Kidney (tissue), 14 donors: ENCODE results near the gene PEX14. TPM values are rescaled to one million over a fixed set of nuclear protein-coding genes. Genes with fewer than 3 reads are reported as not detected.
A peak's percentile ranks its signal among the peaks of the same experiment; 100 is the strongest.

Source experiments
- DNase-seq, 5 donors: peaks; one replicate each; pipeline ENCODE4 v3.0.0-alpha.2; 2013 to 2020
- FAIRE-seq: peaks from 2 replicates; lab custom pipeline; 2012; peaks lifted over from hg19 to GRCh38; lab: Jason Lieb, UNC
- H3K27ac ChIP-seq, 2 donors: one replicate each; pipeline ENCODE4 v1.7.0; 2013; ENCODE audit warnings: low read depth in 2 of 2, low read length in 2 of 2, inconsistent platforms in 1 of 2
- H3K27me3 ChIP-seq: one replicate; pipeline ENCODE4 v1.7.1; 2013; ENCODE audit warnings: low read length, inconsistent platforms; ENCODE audit not compliant: control insufficient read depth, insufficient read depth
- H3K36me3 ChIP-seq, 3 donors: one replicate each; pipeline versions ENCODE4 v1.7.0 to v1.7.1; 2013; ENCODE audit warnings: low read length in 3 of 3, control low read depth in 1 of 3, inconsistent platforms in 1 of 3; ENCODE audit not compliant: insufficient read depth in 3 of 3, control insufficient read depth in 2 of 3
- H3K4me1 ChIP-seq, 3 donors: one replicate each; pipeline versions ENCODE4 v1.7.0 to v1.7.1; 2013; ENCODE audit warnings: low read length in 3 of 3, inconsistent platforms in 1 of 3, low read depth in 1 of 3; ENCODE audit not compliant: control insufficient read depth in 2 of 3, insufficient read depth in 2 of 3
- H3K4me3 ChIP-seq, 3 donors: one replicate each; pipeline versions ENCODE4 v1.7.0 to v1.8.1; 2013; ENCODE audit warnings: low read length in 3 of 3, control low read depth in 1 of 3, inconsistent platforms in 1 of 3
- H3K9ac ChIP-seq, 3 donors: one replicate each; pipeline versions ENCODE4 v1.7.0 to v1.7.1; 2013; ENCODE audit warnings: low read length in 3 of 3, control low read depth in 1 of 3, inconsistent platforms in 1 of 3
- H3K9me3 ChIP-seq, 3 donors: one replicate each; pipeline versions ENCODE4 v1.7.0 to v1.7.1; 2013; ENCODE audit warnings: low read length in 3 of 3, control low read depth in 1 of 3, inconsistent platforms in 1 of 3; ENCODE audit not compliant: control insufficient read depth in 2 of 3, insufficient read depth in 1 of 3
- CTCF ChIP-seq: IDR thresholded peaks from 3 replicates; pipeline ENCODE4 v1.5.1; 2012; ENCODE audit warnings: mild to moderate bottlenecking, moderate library complexity, borderline replicate concordance; ENCODE audit not compliant: insufficient read depth; ENCODE audit errors: extremely low read depth
- intact Hi-C: fragments of 100-400 bp; cut with DNase I; formaldehyde crosslinking; loops from one replicate; pipeline ENCODE4 v1.11.1; 2022
- polyA plus RNA-seq: library from polyadenylated mRNA; stranded (reverse); fragments of 350-450 nt; fragmentation: Illumina TruSeq; extraction: RNeasy Lipid Tissue Mini Kit (QIAGEN cat#74804); gene quantifications from one replicate; pipeline ENCODE4 v1.2.3, GENCODE V29; 2014; ENCODE audit warnings: low read depth, low replicate concordance; ENCODE audit not compliant: insufficient read depth
- total RNA-seq: library from RNA; stranded (reverse); fragmentation: NEBNext Ultra II Directional; extraction: Animal tissue kit (Norgen Biotek cat#: 25700); gene quantifications from one replicate; pipeline ENCODE4 v1.2.1, GENCODE V29; 2021
- donor health status: control.
- donor health status: control.
- donor health status: control.
- donor health status: control.
- donor health status: control.
- donor health status: DM: yes; HTN: yes; CAD: no.
- donor health status: Normal renal cell carcinoma (clear cell type).

PEX14 gene
- total and polyA plus RNA-seq, 2 donors from 2014 or later, result 22.8 to 25.8 TPM

- no peaks in the 10 kb centered on the region for H3K27me3 ChIP-seq
- peaks cover 0 to 13% (median 10%) of the 10 kb centered on the region in 3 donors for H3K4me1 ChIP-seq
- intact Hi-C loops, result no loop called here
- H3K27ac ChIP-seq, result no peak overlapping the region
- H3K9me3 ChIP-seq, result no peaks in the 10 kb centered on the region
- TF ChIP-seq CTCF, result no peak
- H3K4me3 ChIP-seq, result no peak overlapping the region
- DNase-seq (peak in 1 of 5 donors; percentile 35), FAIRE-seq (no peak)
- no peak overlapping the region for H3K9ac ChIP-seq
- peaks cover 0 to 7% (median 0%) of the 10 kb centered on the region in 3 donors for H3K36me3 ChIP-seq
Measured at GRCh38 chr1:10625076-10625475, 150.3 kb downstream of the PEX14 start.

- Histone ChIP-seq H3K27ac (no peak overlapping the region), H3K9ac (no peak overlapping the region), H3K4me3 (no peak overlapping the region), H3K4me1 (peaks cover 0 to 13% (median 10%) of the 10 kb centered on the region in 3 donors), H3K9me3 (no peaks in the 10 kb centered on the region), H3K36me3 (peaks cover 0 to 7% (median 0%) of the 10 kb centered on the region in 3 donors), H3K27me3 (no peaks in the 10 kb centered on the region)
- FAIRE-seq (no peak), DNase-seq (peak in 1 of 5 donors; percentile 63)
- intact Hi-C loops, result no loop called here
- no peak for TF ChIP-seq CTCF
Measured at GRCh38 chr1:10625554-10625953, 150.8 kb downstream of the PEX14 start.

- H3K36me3 ChIP-seq, result peaks cover 0 to 7% (median 0%) of the 10 kb centered on the region in 3 donors
- no peak for TF ChIP-seq CTCF
- H3K4me1 ChIP-seq, result peaks cover 0 to 13% (median 10%) of the 10 kb centered on the region in 3 donors
- no peaks in the 10 kb centered on the region for H3K9me3 ChIP-seq
- no peak overlapping the region for H3K9ac ChIP-seq
- no peak overlapping the region for H3K4me3 ChIP-seq
- FAIRE-seq, result no peak
- H3K27ac ChIP-seq, result no peak overlapping the region
- peak in 1 of 5 donors; percentile 28 for DNase-seq
- H3K27me3 ChIP-seq, result no peaks in the 10 kb centered on the region
- intact Hi-C loops, result no loop called here
Measured at GRCh38 chr1:10626131-10626731, 151.5 kb downstream of the PEX14 start.
